Measurements from ENCODE around the gene ALAD. TPM values are rescaled to one million over a fixed set of nuclear protein-coding genes. Genes with fewer than 3 reads are reported as not detected.

ALAD gene
- total and polyA plus RNA-seq, 9 of the 15 experiments (the other 6 are each of a cell fraction or from before 2014, with no cell fraction given) = 1.3 to 12.7 (median 6.8) TPM

DNA sequence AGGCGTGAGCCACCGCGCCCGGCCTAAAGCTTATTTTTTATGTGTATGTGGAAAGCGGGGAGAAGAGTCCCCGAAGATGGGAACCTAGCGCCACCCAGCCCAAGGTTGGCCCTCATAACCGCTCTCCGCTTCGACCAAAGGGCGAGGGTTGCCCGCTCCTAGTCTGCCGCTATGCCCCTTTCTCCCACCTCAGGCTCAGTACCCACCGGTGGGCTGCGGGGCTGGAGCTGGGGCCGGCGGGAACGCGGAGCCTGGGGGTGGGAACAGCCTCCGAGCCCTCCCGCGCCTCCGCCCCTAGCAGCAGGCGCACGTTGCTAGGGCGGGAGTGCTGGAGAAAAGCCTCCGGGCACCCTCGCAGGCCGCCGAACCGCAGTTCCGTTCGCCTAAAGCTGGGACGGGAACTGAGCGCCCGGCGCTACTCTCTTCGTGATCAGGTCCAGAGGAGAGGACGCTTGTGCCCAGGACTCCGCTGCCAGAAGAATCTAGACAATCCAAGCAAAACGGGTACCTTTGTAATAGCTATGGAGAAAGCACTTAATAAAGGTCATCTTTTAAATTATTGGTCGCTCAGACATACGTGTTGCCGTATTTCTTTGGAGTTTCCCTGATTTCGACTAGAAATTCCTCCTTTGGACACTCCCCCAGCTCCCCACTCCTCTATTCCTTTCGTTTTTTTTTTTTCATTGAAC lies 60.9 kb downstream of the ALAD start, which contains the start of gene WDR31 (continued):
- TF ChIP-seq RAD21 (CRISPR knock-in tag; conservative IDR thresholded peaks at IDR 0.05 in 1 of 2, IDR thresholded peaks at IDR 0.05 in 1 of 2) (no peak), PYGO2 (tag; IDR thresholded peaks at IDR 0.05) (no peak), MAFF (IDR thresholded peaks at IDR 0.05; ENCODE audit: low read length) (no peak), ZBTB17 (CRISPR knock-in tag; IDR thresholded peaks at IDR 0.05) (no peak), U2AF2 (optimal IDR thresholded peaks at IDR 0.05; ENCODE audit: low read depth, low read length) (no peak), LEF1 (IDR thresholded peaks at IDR 0.05) (no peak)
- TF ChIP-seq, protein P1, sequence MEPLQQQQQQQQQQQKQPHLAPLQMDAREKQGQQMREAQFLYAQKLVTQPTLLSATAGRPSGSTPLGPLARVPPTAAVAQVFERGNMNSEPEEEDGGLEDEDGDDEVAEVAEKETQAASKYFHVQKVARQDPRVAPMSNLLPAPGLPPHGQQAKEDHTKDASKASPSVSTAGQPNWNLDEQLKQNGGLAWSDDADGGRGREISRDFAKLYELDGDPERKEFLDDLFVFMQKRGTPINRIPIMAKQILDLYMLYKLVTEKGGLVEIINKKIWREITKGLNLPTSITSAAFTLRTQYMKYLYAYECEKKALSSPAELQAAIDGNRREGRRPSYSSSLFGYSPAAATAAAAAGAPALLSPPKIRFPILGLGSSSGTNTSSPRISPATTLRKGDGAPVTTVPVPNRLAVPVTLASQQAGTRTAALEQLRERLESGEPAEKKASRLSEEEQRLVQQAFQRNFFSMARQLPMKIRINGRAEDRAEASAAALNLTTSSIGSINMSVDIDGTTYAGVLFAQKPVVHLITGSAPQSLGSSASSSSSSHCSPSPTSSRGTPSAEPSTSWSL (CRISPR knock-in tag; IDR thresholded peaks at IDR 0.05; ENCODE audit: borderline replicate concordance) = no peak
- TF ChIP-seq, protein P2, sequence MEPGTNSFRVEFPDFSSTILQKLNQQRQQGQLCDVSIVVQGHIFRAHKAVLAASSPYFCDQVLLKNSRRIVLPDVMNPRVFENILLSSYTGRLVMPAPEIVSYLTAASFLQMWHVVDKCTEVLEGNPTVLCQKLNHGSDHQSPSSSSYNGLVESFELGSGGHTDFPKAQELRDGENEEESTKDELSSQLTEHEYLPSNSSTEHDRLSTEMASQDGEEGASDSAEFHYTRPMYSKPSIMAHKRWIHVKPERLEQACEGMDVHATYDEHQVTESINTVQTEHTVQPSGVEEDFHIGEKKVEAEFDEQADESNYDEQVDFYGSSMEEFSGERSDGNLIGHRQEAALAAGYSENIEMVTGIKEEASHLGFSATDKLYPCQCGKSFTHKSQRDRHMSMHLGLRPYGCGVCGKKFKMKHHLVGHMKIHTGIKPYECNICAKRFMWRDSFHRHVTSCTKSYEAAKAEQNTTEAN (CRISPR knock-in tag; IDR thresholded peaks at IDR 0.05) = no peak
- TF ChIP-seq, protein P3, sequence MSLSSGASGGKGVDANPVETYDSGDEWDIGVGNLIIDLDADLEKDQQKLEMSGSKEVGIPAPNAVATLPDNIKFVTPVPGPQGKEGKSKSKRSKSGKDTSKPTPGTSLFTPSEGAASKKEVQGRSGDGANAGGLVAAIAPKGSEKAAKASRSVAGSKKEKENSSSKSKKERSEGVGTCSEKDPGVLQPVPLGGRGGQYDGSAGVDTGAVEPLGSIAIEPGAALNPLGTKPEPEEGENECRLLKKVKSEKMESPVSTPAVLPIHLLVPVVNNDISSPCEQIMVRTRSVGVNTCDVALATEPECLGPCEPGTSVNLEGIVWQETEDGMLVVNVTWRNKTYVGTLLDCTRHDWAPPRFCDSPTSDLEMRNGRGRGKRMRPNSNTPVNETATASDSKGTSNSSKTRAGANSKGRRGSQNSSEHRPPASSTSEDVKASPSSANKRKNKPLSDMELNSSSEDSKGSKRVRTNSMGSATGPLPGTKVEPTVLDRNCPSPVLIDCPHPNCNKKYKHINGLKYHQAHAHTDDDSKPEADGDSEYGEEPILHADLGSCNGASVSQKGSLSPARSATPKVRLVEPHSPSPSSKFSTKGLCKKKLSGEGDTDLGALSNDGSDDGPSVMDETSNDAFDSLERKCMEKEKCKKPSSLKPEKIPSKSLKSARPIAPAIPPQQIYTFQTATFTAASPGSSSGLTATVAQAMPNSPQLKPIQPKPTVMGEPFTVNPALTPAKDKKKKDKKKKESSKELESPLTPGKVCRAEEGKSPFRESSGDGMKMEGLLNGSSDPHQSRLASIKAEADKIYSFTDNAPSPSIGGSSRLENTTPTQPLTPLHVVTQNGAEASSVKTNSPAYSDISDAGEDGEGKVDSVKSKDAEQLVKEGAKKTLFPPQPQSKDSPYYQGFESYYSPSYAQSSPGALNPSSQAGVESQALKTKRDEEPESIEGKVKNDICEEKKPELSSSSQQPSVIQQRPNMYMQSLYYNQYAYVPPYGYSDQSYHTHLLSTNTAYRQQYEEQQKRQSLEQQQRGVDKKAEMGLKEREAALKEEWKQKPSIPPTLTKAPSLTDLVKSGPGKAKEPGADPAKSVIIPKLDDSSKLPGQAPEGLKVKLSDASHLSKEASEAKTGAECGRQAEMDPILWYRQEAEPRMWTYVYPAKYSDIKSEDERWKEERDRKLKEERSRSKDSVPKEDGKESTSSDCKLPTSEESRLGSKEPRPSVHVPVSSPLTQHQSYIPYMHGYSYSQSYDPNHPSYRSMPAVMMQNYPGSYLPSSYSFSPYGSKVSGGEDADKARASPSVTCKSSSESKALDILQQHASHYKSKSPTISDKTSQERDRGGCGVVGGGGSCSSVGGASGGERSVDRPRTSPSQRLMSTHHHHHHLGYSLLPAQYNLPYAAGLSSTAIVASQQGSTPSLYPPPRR (CRISPR knock-in tag; IDR thresholded peaks at IDR 0.05; ENCODE audit: borderline replicate concordance) = no peak
- TF ChIP-seq, protein P4, sequence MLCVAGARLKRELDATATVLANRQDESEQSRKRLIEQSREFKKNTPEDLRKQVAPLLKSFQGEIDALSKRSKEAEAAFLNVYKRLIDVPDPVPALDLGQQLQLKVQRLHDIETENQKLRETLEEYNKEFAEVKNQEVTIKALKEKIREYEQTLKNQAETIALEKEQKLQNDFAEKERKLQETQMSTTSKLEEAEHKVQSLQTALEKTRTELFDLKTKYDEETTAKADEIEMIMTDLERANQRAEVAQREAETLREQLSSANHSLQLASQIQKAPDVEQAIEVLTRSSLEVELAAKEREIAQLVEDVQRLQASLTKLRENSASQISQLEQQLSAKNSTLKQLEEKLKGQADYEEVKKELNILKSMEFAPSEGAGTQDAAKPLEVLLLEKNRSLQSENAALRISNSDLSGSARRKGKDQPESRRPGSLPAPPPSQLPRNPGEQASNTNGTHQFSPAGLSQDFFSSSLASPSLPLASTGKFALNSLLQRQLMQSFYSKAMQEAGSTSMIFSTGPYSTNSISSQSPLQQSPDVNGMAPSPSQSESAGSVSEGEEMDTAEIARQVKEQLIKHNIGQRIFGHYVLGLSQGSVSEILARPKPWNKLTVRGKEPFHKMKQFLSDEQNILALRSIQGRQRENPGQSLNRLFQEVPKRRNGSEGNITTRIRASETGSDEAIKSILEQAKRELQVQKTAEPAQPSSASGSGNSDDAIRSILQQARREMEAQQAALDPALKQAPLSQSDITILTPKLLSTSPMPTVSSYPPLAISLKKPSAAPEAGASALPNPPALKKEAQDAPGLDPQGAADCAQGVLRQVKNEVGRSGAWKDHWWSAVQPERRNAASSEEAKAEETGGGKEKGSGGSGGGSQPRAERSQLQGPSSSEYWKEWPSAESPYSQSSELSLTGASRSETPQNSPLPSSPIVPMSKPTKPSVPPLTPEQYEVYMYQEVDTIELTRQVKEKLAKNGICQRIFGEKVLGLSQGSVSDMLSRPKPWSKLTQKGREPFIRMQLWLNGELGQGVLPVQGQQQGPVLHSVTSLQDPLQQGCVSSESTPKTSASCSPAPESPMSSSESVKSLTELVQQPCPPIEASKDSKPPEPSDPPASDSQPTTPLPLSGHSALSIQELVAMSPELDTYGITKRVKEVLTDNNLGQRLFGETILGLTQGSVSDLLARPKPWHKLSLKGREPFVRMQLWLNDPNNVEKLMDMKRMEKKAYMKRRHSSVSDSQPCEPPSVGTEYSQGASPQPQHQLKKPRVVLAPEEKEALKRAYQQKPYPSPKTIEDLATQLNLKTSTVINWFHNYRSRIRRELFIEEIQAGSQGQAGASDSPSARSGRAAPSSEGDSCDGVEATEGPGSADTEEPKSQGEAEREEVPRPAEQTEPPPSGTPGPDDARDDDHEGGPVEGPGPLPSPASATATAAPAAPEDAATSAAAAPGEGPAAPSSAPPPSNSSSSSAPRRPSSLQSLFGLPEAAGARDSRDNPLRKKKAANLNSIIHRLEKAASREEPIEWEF (CRISPR knock-in tag; IDR thresholded peaks at IDR 0.05) = 0 out of 2 replicates have a peak, but pooled peaks have one; percentile 47
- TF ChIP-seq, protein P5, sequence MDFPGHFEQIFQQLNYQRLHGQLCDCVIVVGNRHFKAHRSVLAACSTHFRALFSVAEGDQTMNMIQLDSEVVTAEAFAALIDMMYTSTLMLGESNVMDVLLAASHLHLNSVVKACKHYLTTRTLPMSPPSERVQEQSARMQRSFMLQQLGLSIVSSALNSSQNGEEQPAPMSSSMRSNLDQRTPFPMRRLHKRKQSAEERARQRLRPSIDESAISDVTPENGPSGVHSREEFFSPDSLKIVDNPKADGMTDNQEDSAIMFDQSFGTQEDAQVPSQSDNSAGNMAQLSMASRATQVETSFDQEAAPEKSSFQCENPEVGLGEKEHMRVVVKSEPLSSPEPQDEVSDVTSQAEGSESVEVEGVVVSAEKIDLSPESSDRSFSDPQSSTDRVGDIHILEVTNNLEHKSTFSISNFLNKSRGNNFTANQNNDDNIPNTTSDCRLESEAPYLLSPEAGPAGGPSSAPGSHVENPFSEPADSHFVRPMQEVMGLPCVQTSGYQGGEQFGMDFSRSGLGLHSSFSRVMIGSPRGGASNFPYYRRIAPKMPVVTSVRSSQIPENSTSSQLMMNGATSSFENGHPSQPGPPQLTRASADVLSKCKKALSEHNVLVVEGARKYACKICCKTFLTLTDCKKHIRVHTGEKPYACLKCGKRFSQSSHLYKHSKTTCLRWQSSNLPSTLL (IDR thresholded peaks at IDR 0.05) = no peak
